ENCODE data around the gene PCID2. TPM values are rescaled to one million over a fixed set of nuclear protein-coding genes. Genes with fewer than 3 reads are reported as not detected.

PCID2 gene
- polyA plus RNA-seq, 1 experiment: 107 TPM

DNA sequence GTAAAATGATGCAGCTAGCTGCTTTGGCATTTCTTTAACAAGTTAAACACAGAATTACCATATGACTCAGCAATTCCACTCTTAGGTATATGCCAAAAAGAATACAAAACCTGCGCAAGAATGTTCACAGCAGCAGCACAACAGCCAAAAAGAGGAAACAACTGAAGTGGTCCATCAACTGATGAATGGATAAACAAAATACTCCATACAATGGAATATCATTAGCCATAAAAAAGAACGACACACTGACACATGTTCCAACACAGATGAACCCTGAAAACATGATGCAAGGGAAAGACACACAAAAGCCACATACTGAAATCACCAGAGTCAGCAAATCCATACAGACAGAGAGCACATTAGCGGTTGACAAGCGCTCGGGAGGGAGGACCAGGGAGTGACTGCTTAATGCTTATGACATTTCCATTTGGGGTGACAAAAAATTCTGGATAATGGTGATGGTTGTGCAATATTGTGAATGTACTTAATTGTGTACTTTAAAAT is 3.0 kb downstream of the PCID2 start:
- no peak for DNase-seq (ENCODE audit: low read depth, low spot score)

DNA sequence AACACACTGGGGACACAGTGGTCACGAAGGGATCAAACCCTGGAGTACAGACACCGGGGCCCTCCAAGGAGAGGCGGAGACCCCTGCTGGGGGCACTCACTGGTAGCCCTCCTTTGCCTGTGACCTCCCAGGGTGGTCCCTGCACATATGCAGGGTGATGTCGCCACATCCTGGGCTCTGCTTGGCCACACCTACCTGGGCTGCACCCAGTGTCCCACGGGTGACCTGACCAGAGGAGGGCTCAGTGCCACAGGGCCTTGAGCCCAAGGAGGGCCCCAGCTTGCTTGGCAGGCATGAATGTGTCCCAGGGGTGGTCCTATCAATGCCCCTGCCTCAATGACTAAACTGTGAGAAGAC is 4.1 kb downstream of the PCID2 start:
- DNase-seq (ENCODE audit: low read depth, low spot score): no peak
- TF ChIP-seq, protein P1, sequence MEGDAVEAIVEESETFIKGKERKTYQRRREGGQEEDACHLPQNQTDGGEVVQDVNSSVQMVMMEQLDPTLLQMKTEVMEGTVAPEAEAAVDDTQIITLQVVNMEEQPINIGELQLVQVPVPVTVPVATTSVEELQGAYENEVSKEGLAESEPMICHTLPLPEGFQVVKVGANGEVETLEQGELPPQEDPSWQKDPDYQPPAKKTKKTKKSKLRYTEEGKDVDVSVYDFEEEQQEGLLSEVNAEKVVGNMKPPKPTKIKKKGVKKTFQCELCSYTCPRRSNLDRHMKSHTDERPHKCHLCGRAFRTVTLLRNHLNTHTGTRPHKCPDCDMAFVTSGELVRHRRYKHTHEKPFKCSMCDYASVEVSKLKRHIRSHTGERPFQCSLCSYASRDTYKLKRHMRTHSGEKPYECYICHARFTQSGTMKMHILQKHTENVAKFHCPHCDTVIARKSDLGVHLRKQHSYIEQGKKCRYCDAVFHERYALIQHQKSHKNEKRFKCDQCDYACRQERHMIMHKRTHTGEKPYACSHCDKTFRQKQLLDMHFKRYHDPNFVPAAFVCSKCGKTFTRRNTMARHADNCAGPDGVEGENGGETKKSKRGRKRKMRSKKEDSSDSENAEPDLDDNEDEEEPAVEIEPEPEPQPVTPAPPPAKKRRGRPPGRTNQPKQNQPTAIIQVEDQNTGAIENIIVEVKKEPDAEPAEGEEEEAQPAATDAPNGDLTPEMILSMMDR (IDR thresholded peaks at IDR 0.05; ENCODE audit: low read depth, low read length): no peak
- CTCF ChIA-PET: no interaction called here
- POLR2A ChIA-PET: no interaction called here
- no peaks in the 10 kb centered on the region for H3K27me3 ChIP-seq (ENCODE audit: control insufficient read depth, insufficient read depth, low read length)
- H3K27ac ChIP-seq (ENCODE audit: low read depth, low read length): peak overlapping the region; percentile 21
- no peak overlapping the region for H3K4me3 ChIP-seq (ENCODE audit: low read depth, low read length)
- H3K9me3 ChIP-seq (ENCODE audit: control insufficient read depth, insufficient read depth, low read length): no peaks in the 10 kb centered on the region; the same call in 1 of the 2 replicates

More for the DNA sequence above, 3.0 kb downstream of the PCID2 start:
- Histone ChIP-seq H3K9me3 (ENCODE audit: control insufficient read depth, insufficient read depth, low read length) (no peaks in the 10 kb centered on the region; the same call in 1 of the 2 replicates), H3K4me3 (ENCODE audit: low read depth, low read length) (no peak overlapping the region), H3K27ac (ENCODE audit: low read depth, low read length) (peak overlapping the region; percentile 55), H3K27me3 (ENCODE audit: control insufficient read depth, insufficient read depth, low read length) (no peaks in the 10 kb centered on the region)
- ChIA-PET CTCF (no interaction called here), POLR2A (no interaction called here)
- TF ChIP-seq, protein P1 (IDR thresholded peaks at IDR 0.05; ENCODE audit: low read depth, low read length): no peak

DNA sequence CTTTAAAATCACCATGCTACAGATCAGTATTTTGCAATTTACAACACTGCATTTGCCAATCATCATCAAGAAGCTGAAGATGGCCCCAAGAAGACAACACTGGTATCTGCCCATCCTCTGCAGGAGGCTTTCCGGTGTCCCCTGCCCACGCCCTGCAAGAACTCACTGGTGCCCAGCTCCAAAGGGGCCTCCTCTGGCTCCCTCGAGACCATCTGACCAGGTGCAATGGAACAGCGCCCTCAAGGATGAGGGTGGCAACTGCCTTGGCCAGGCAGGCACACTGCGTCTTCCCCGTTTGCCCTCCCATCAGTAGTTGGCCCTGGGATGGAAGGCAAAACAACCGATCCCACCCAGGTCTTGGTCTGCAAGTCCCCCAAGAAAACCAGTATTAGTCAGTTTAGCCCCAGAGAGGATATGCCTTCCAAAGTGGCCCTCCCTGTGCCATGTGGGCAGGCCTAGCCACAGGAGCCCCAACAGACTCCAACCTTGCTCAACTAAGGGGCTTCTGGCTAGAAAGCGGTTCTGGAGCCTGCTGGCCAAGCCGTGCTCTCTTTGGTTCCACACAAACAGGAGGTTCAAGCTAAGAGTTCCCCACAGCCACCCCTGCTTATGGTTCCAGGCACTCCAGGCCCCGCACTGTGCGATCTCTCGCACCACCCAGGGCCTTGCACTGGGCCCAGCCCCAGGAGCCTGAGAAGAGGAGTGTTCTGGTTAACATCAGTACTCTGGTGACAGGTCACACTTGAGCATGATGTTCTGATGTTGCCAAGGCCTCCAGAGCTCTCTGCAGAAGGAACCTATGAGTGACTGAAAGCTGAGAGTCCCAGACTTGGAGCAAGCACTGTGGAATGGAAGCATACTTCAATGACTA is 4.7 kb downstream of the PCID2 start:
- Histone ChIP-seq H3K27me3 (ENCODE audit: control insufficient read depth, insufficient read depth, low read length) (no peaks in the 10 kb centered on the region), H3K9me3 (ENCODE audit: control insufficient read depth, insufficient read depth, low read length) (no peaks in the 10 kb centered on the region; the same call in 1 of the 2 replicates), H3K27ac (ENCODE audit: low read depth, low read length) (peak overlapping the region; percentile 21), H3K4me3 (ENCODE audit: low read depth, low read length) (no peak overlapping the region)
- CTCF ChIA-PET: no interaction called here
- TF ChIP-seq, protein P1 (IDR thresholded peaks at IDR 0.05; ENCODE audit: low read depth, low read length): no peak
- POLR2A ChIA-PET: no interaction called here
- no peak for DNase-seq (ENCODE audit: low read depth, low spot score)

DNA sequence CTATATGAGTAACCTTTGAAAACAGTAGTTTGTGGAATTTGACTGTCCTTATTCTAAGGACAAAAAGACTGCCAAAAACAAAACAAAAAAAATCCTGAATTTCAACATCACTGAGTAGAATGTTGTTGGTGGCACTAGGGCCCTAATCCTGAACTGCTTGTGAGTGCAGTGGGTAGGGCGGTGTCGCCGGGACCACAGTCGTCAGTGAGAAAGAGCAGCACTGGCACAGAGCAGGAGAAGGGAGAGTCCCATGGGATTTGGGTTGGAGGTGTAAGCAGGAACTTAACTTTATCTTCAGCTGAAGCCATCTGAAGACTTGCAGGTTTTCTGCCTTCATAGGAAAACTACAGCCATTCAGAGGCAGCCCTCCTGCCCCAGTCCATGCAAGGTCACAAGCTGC is 5.6 kb downstream of the PCID2 start:
- CTCF ChIA-PET: no interaction called here
- no peak overlapping the region for H3K27ac ChIP-seq (ENCODE audit: low read depth, low read length)
- H3K4me3 ChIP-seq (ENCODE audit: low read depth, low read length): no peak overlapping the region
- no peaks in the 10 kb centered on the region; the same call in 1 of the 2 replicates for H3K9me3 ChIP-seq (ENCODE audit: control insufficient read depth, insufficient read depth, low read length)
- H3K27me3 ChIP-seq (ENCODE audit: control insufficient read depth, insufficient read depth, low read length): no peaks in the 10 kb centered on the region
- DNase-seq (ENCODE audit: low read depth, low spot score): no peak
- TF ChIP-seq, protein P1 (IDR thresholded peaks at IDR 0.05; ENCODE audit: low read depth, low read length): no peak
- POLR2A ChIA-PET: no interaction called here

DNA sequence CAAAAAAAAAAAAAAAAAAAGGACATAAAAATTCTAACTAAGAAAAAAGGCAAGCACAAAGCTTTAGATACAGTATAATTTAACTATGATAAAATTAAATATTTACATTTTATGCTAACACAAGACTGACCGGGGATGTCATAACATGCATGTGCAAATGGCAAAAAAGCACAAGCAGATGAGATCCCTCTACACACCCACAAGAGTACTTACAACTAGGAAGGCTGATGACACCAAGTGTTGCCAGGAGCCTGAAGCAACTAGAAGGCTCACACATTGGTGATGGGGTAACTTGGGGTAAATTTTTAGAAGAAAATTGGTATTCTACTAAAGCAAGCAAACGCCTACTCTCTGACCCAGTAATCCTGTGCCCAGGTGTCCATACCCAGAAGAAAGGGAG is 6.7 kb downstream of the PCID2 start:
- no peak overlapping the region for H3K4me3 ChIP-seq (ENCODE audit: low read depth, low read length)
- TF ChIP-seq, protein P1 (IDR thresholded peaks at IDR 0.05; ENCODE audit: low read depth, low read length): no peak
- no peak overlapping the region for H3K27ac ChIP-seq (ENCODE audit: low read depth, low read length)
- ChIA-PET CTCF (no interaction called here), POLR2A (no interaction called here)
- H3K9me3 ChIP-seq (ENCODE audit: control insufficient read depth, insufficient read depth, low read length): no peaks in the 10 kb centered on the region; the same call in 1 of the 2 replicates
- no peak for DNase-seq (ENCODE audit: low read depth, low spot score)
- H3K27me3 ChIP-seq (ENCODE audit: control insufficient read depth, insufficient read depth, low read length): no peaks in the 10 kb centered on the region
